ENCODE results near the gene SPAG17. TPM values are rescaled to one million over a fixed set of nuclear protein-coding genes. Genes with fewer than 3 reads are reported as not detected.
A peak's percentile ranks its signal among the peaks of the same experiment; 100 is the strongest.

SPAG17 gene
- total RNA-seq, 1 donor from 2014 or later, result 1.2 TPM

- H3K4me3 ChIP-seq (ENCODE audit: low read depth, low read length), result no peak overlapping the region
- TF ChIP-seq CTCF (conservative IDR thresholded peaks at IDR 0.05; ENCODE audit: low read depth, low read length), result no peak
- DNase-seq (ENCODE audit: low read depth), result no peak
Observed at GRCh38 chr1:118155106-118155505, 29.9 kb downstream of the SPAG17 start.

GRCh38 chr1:118154220-118154619 lies 30.8 kb downstream of the SPAG17 start:
- H3K4me3 ChIP-seq (ENCODE audit: low read depth, low read length), result no peak overlapping the region
- DNase-seq (ENCODE audit: low read depth), result no peak
- peak; percentile 63 for TF ChIP-seq CTCF (conservative IDR thresholded peaks at IDR 0.05; ENCODE audit: low read depth, low read length)

- no peak for DNase-seq (ENCODE audit: low read depth)
- no peak overlapping the region for H3K4me3 ChIP-seq (ENCODE audit: low read depth, low read length)
- peak; percentile 79 for TF ChIP-seq CTCF (conservative IDR thresholded peaks at IDR 0.05; ENCODE audit: low read depth, low read length)
Observed at GRCh38 chr1:118151312-118151937, 33.6 kb downstream of the SPAG17 start.

- H3K4me3 ChIP-seq (ENCODE audit: low read depth, low read length), result no peak overlapping the region
- no peak for TF ChIP-seq CTCF (conservative IDR thresholded peaks at IDR 0.05; ENCODE audit: low read depth, low read length)
- DNase-seq (ENCODE audit: low read depth), result no peak
Observed at GRCh38 chr1:118149799-118150198, 35.2 kb downstream of the SPAG17 start.

- peak; percentile 52 for DNase-seq (ENCODE audit: low read depth)
- TF ChIP-seq CTCF (conservative IDR thresholded peaks at IDR 0.05; ENCODE audit: low read depth, low read length), result no peak
- H3K4me3 ChIP-seq (ENCODE audit: low read depth, low read length), result no peak overlapping the region
Observed at GRCh38 chr1:118148034-118148433, 37.0 kb downstream of the SPAG17 start.

GRCh38 chr1:118147522-118147921 lies 37.5 kb downstream of the SPAG17 start:
- no peak for TF ChIP-seq CTCF (conservative IDR thresholded peaks at IDR 0.05; ENCODE audit: low read depth, low read length)
- no peak overlapping the region for H3K4me3 ChIP-seq (ENCODE audit: low read depth, low read length)
- DNase-seq (ENCODE audit: low read depth), result peak; percentile 66

- TF ChIP-seq CTCF (conservative IDR thresholded peaks at IDR 0.05; ENCODE audit: low read depth, low read length), result no peak
- DNase-seq (ENCODE audit: low read depth), result no peak
- no peak overlapping the region for H3K4me3 ChIP-seq (ENCODE audit: low read depth, low read length)
Observed at GRCh38 chr1:118145721-118146120, 39.3 kb downstream of the SPAG17 start.

Data from epithelial cell of proximal tubule (primary cell).